Subcutaneous adipose tissue (tissue), 4 donors: ENCODE data around the gene CCDC93. TPM values are rescaled to one million over a fixed set of nuclear protein-coding genes. Genes with fewer than 3 reads are reported as not detected.

ENCODE experiments used
- CTCF ChIP-seq: fragments of 450-650 bp; IDR thresholded peaks from one replicate; pipeline ENCODE4 v1.5.1; 2016; ENCODE audit warnings: low read depth, mild to moderate bottlenecking, control low read depth, antibody characterized with exemption, moderate library complexity
- total RNA-seq, 4 donors: library from RNA; depleted of rRNA; stranded (reverse); fragments of >200 nt; gene quantifications; one replicate each; pipeline ENCODE4 v1.1.0, GENCODE V29; 2016

Gene CCDC93
- total RNA-seq, 4 donors from 2014 or later: 30.3 to 47.9 (median 32.7) TPM

- TF ChIP-seq CTCF: no peak
Measured at GRCh38 chr2:117942551-117942950, 71.3 kb downstream of the CCDC93 start.

DNA sequence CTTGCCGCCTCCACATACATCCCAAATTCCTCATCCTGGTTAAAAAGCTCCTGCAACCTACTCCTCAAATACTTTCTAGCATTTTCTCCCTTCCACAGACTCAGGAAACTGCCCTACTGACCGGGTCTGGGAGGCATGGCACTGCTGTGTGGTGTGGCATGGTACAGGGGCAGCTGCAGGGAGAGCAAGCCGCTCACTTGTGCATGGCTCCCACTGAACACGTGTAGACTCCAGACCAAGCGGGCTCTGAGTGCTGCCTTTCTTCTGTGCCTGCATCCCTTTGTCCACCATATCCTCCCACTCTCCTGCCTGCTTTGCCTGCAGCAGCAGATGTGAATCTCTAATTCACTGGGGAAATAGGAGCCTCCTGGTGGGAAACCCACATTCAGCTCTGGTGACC, 72.2 kb downstream of the CCDC93 start:
- no peak for TF ChIP-seq CTCF

- no peak for TF ChIP-seq CTCF
Measured at GRCh38 chr2:117940436-117940835, 73.4 kb downstream of the CCDC93 start.

GRCh38 chr2:117938611-117939010, 75.3 kb downstream of the CCDC93 start:
- no peak for TF ChIP-seq CTCF

DNA sequence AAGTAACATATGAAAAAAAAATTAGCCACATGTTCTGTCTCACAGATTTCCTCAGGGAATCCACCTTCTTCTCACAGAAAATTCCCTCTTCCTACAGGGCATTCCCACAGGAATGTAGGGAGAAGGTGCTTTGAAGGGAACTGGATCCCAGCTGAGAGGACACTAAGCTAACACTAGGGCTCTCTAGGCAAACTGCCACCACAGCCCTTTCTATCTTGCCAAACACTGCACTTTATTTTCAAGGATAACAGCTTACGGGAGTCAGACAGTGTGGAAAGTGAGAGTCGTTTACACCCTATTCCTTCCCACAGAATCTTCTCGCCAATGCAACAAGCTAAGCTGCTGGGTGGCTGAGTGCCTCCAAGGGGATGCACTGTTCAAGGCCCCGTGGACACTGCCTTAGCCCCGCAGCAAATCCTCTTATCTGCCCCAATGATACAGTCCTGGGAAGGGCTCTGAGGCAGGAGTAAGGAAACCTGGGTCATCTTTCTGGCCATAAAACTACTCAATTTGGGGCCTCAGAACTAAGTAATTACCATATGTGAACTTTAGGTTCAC, 76.9 kb downstream of the CCDC93 start:
- no peak for TF ChIP-seq CTCF

GRCh38 chr2:117935954-117936353, 77.9 kb downstream of the CCDC93 start:
- TF ChIP-seq CTCF: no peak

DNA sequence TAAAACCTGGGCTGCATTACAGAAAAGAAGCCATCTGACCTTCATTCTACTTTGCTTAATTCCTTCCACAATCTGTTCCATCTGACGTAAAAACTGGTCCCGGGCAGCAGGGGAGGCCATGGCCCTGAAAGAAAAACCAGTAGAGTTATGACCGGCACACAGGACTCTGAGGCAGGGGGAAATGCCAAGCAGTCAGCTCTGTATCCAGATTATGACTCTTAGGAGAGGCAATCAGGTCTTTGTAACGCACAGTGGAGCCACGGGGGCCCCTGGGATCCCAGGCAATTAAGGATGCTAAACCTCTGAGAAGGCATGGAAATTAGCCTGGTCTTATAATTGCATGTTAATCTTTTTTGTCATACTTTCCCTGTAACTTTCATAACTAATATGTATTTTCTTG, 78.4 kb downstream of the CCDC93 start:
- TF ChIP-seq CTCF: no peak
